Upper lobe of left lung (tissue), 6 donors: ENCODE results near the gene DNAH3. TPM values are rescaled to one million over a fixed set of nuclear protein-coding genes. Genes with fewer than 3 reads are reported as not detected.

ENCODE experiments used
- ATAC-seq, 2 donors: fragments of 200-7000 bp; cut with Tn5 transposase; one replicate each; pipeline ENCODE4 v1.9.1; 2022; ENCODE audit warnings: mild to moderate bottlenecking in 2 of 2, moderate library complexity in 2 of 2; ENCODE audit not compliant: low FRiP score in 2 of 2
- DNase-seq, 2 donors: peaks; one replicate each; pipeline ENCODE4 v3.0.0-alpha.2; 2019 to 2020
- H3K27ac ChIP-seq, 4 donors: fragments of 200-600 bp; sonication (generic); one replicate each; pipeline ENCODE4 v1.5.1; 2016 to 2019
- H3K27me3 ChIP-seq, 4 donors: fragments of 200-600 bp; sonication (generic); one replicate each; pipeline ENCODE4 v1.5.1; 2017 to 2019
- H3K36me3 ChIP-seq, 4 donors: fragments of 200-600 bp; sonication (generic); one replicate each; pipeline ENCODE4 v1.5.1; 2016 to 2019
- H3K4me1 ChIP-seq, 4 donors: fragments of 200-600 bp; sonication (generic); one replicate each; pipeline ENCODE4 v1.5.1; 2018 to 2019
- H3K4me3 ChIP-seq, 4 donors: fragments of 200-600 bp; sonication (generic); one replicate each; pipeline ENCODE4 v1.5.1; 2017 to 2019; ENCODE audit warnings: mild to moderate bottlenecking in 2 of 4, moderate library complexity in 1 of 4
- H3K9me3 ChIP-seq, 4 donors: fragments of 200-600 bp; sonication (generic); one replicate each; pipeline ENCODE4 v1.5.1; 2018 to 2019
- EP300 ChIP-seq, 4 donors: sonication (generic); formaldehyde crosslinking; IDR thresholded peaks; one replicate each; pipeline ENCODE4 v1.5.1; 2017; ENCODE audit warnings: antibody characterized with exemption in 4 of 4, control low read depth in 2 of 4
- POLR2A ChIP-seq, 4 donors: fragments of 450-650 bp; IDR thresholded peaks; one replicate each; pipeline ENCODE4 v1.5.1; 2016 to 2017; ENCODE audit warnings: antibody characterized with exemption in 4 of 4, mild to moderate bottlenecking in 2 of 4
- POLR2AphosphoS5 ChIP-seq, 2 donors: sonication (generic); formaldehyde crosslinking; IDR thresholded peaks; one replicate each; pipeline ENCODE4 v1.5.1; 2017; ENCODE audit warnings: antibody characterized with exemption in 2 of 2
- WGBS, 2 donors: methylation state at CpG; one replicate each; pipeline ENCODE4 v1.1.5; 2017 to 2018; 5-methylcytosine and 5-hydroxymethylcytosine counted together
- total RNA-seq, 6 donors: library from RNA; depleted of rRNA in 4 of 6; stranded (reverse); fragments of >200 nt in 4 of 6; gene quantifications; one replicate each; pipeline versions ENCODE4 v1.1.0 to v1.2.1, GENCODE V29; 2016 to 2021
- TF ChIP-seq, protein P1 (sequence below), 6 experiments: fragments of 450-650 bp in 4 of 6; fragments of 200-600 bp in 2 of 6; sonication (generic) in 2 of 6; IDR thresholded peaks; one replicate each; pipeline ENCODE4 v1.5.1; 2016 to 2019; ENCODE audit warnings: antibody characterized with exemption in 6 of 6
- donor health status: DM: no; HTN: no; CAD: no; lungs with moderate emphysema.
- donor health status: DM: no; HTN: yes; CAD: no; lungs with severe emphysema.

DNAH3 gene
- total RNA-seq, 6 donors from 2014 or later: 0.23 to 48.1 (median 4.8) TPM

DNA sequence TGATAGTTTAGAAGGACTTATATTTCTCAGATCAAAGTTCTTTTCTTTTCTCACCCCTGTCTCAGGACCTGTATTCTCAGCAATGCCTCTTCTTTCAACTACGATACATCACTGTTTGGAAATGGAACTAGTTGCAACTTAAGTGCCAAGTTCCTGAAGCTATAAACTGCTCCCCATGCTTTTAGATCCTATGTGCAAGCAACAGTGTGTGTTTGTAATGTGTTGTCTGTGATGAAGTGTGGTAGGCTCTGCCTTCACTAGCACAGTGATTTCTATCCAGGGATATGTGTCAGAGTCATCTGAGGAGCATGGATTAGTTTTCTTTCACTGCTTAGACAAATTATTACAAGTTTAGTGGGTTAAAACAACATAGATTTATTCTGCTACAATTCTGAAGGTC lies 42.3 kb upstream of the DNAH3 start:
- ATAC-seq: no peak
- H3K27me3 ChIP-seq: no peaks in the 10 kb centered on the region
- H3K4me3 ChIP-seq: no peak overlapping the region
- H3K9me3 ChIP-seq: no peaks in the 10 kb centered on the region
- H3K27ac ChIP-seq: no peak overlapping the region
- DNase-seq: no peak
- TF ChIP-seq POLR2A (IDR thresholded peaks at IDR 0.05) (no peak), EP300 (IDR thresholded peaks at IDR 0.05) (no peak), POLR2AphosphoS5 (IDR thresholded peaks at IDR 0.05) (no peak)
- TF ChIP-seq, protein P1, sequence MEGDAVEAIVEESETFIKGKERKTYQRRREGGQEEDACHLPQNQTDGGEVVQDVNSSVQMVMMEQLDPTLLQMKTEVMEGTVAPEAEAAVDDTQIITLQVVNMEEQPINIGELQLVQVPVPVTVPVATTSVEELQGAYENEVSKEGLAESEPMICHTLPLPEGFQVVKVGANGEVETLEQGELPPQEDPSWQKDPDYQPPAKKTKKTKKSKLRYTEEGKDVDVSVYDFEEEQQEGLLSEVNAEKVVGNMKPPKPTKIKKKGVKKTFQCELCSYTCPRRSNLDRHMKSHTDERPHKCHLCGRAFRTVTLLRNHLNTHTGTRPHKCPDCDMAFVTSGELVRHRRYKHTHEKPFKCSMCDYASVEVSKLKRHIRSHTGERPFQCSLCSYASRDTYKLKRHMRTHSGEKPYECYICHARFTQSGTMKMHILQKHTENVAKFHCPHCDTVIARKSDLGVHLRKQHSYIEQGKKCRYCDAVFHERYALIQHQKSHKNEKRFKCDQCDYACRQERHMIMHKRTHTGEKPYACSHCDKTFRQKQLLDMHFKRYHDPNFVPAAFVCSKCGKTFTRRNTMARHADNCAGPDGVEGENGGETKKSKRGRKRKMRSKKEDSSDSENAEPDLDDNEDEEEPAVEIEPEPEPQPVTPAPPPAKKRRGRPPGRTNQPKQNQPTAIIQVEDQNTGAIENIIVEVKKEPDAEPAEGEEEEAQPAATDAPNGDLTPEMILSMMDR (IDR thresholded peaks at IDR 0.05): no peak
- H3K36me3 ChIP-seq: no peaks in the 10 kb centered on the region
- peaks cover 0 to 8% (median 0%) of the 10 kb centered on the region in 4 donors for H3K4me1 ChIP-seq
- WGBS, 2 donors: 53 to 81% methylated on average over 1 of the region's 1 CpG

DNA sequence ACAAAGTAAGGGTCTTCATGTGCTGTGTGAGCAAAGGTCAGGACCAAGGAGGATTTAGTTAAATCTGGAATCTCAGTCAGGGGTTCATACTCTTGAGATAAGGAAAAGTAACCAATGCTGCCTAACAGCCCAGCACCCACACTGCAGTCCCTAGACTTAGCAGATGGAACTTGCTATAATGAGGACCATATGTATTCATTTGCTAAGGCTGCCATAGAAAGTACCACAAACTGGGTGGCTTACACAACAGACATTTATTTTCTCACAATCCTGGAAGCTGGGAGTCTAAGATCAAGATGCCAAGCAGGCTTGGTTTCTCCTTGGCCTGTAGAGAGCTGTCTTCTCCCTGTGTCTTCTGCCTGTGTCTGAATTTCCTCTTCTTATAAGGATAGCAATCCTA lies 40.0 kb upstream of the DNAH3 start:
- Histone ChIP-seq H3K36me3 (no peaks in the 10 kb centered on the region), H3K4me1 (peaks cover 0 to 8% (median 0%) of the 10 kb centered on the region in 4 donors), H3K27ac (no peak overlapping the region), H3K27me3 (no peaks in the 10 kb centered on the region), H3K4me3 (no peak overlapping the region), H3K9me3 (no peaks in the 10 kb centered on the region)
- TF ChIP-seq POLR2AphosphoS5 (IDR thresholded peaks at IDR 0.05): no peak
- ATAC-seq (no peak), DNase-seq (no peak)

GRCh38 chr16:21190013-21190412 lies 39.4 kb upstream of the DNAH3 start:
- peaks cover 0 to 8% (median 0%) of the 10 kb centered on the region in 4 donors for H3K4me1 ChIP-seq
- no peak for ATAC-seq
- no peak for DNase-seq
- H3K9me3 ChIP-seq: no peaks in the 10 kb centered on the region
- H3K27ac ChIP-seq: no peak overlapping the region
- no peaks in the 10 kb centered on the region for H3K36me3 ChIP-seq
- TF ChIP-seq POLR2A (IDR thresholded peaks at IDR 0.05) (no peak), POLR2AphosphoS5 (IDR thresholded peaks at IDR 0.05) (no peak), EP300 (IDR thresholded peaks at IDR 0.05) (no peak)
- TF ChIP-seq, protein P1 (IDR thresholded peaks at IDR 0.05): no peak
- no peaks in the 10 kb centered on the region for H3K27me3 ChIP-seq
- WGBS, 2 donors: 92 to 93% methylated on average over 4 of the region's 4 CpGs
- no peak overlapping the region for H3K4me3 ChIP-seq

DNA sequence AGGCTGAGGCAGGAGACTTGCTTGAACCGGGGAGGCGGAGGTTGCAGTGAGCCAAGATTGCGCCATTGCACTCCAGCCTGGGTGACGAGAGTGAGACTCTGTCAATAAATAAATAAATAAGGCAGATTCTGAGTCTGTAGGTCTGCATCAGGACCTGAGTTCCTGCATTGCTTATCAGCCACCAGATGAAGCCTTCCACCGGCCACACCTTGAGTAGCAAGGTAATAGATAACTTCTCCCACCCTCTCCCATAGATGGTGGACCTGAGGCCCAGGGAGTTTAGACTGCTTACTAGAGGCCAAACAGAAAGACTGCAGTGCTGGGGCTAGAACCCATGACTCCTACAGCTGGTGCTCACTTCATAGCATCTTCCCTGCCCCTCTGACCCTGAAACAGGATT lies 38.7 kb upstream of the DNAH3 start:
- no peaks in the 10 kb centered on the region for H3K36me3 ChIP-seq
- no peak for DNase-seq
- TF ChIP-seq, protein P1 (IDR thresholded peaks at IDR 0.05): no peak
- TF ChIP-seq POLR2AphosphoS5 (IDR thresholded peaks at IDR 0.05) (no peak), EP300 (IDR thresholded peaks at IDR 0.05) (no peak), POLR2A (IDR thresholded peaks at IDR 0.05) (no peak)
- no peaks in the 10 kb centered on the region for H3K9me3 ChIP-seq
- no peak for ATAC-seq
- no peak overlapping the region for H3K27ac ChIP-seq
- H3K4me3 ChIP-seq: no peak overlapping the region
- 78 to 79% methylated on average over 5 of the region's 5 CpGs for WGBS, 2 donors
- peaks cover 0 to 8% (median 0%) of the 10 kb centered on the region in 4 donors for H3K4me1 ChIP-seq
- H3K27me3 ChIP-seq: no peaks in the 10 kb centered on the region

- ATAC-seq (no peak), DNase-seq (no peak)
- Histone ChIP-seq H3K27ac (no peak overlapping the region), H3K4me3 (no peak overlapping the region), H3K36me3 (peaks cover 0 to 10% (median 6%) of the 10 kb centered on the region in 4 donors), H3K4me1 (peaks cover 0 to 8% (median 0%) of the 10 kb centered on the region in 4 donors), H3K27me3 (no peaks in the 10 kb centered on the region), H3K9me3 (no peaks in the 10 kb centered on the region)
- TF ChIP-seq POLR2A (IDR thresholded peaks at IDR 0.05) (no peak), POLR2AphosphoS5 (IDR thresholded peaks at IDR 0.05) (no peak), EP300 (IDR thresholded peaks at IDR 0.05) (no peak)
- TF ChIP-seq, protein P1 (IDR thresholded peaks at IDR 0.05): no peak
- 57 to 62% methylated on average over 4 of the region's 4 CpGs for WGBS, 2 donors
Measured at GRCh38 chr16:21186326-21186691, 35.7 kb upstream of the DNAH3 start.
